Keratinocyte (primary cell): Measurements from ENCODE around the gene LY6G5B.

Experiments used
- CTCF ChIP-seq, 3 experiments: IDR thresholded peaks in 1 of 3; conservative IDR thresholded peaks in 1 of 3; optimal IDR thresholded peaks in 1 of 3; 2 replicates in 2 of 3; 3 replicates in 1 of 3; pipeline versions ENCODE3 to v1.5.1; 2011; ENCODE audit warnings: low read length in 3 of 3, mild to moderate bottlenecking in 3 of 3, moderate library complexity in 2 of 3, control low read depth in 1 of 3, inconsistent platforms in 1 of 3; ENCODE audit not compliant: insufficient read depth in 2 of 3; ENCODE audit errors: extremely low read depth in 1 of 3
- EZH2 ChIP-seq: IDR thresholded peaks from one replicate; pipeline ENCODE4 v1.6.1; 2012; ENCODE audit warnings: inconsistent platforms, mild to moderate bottlenecking, low read length, moderate library complexity

DNA sequence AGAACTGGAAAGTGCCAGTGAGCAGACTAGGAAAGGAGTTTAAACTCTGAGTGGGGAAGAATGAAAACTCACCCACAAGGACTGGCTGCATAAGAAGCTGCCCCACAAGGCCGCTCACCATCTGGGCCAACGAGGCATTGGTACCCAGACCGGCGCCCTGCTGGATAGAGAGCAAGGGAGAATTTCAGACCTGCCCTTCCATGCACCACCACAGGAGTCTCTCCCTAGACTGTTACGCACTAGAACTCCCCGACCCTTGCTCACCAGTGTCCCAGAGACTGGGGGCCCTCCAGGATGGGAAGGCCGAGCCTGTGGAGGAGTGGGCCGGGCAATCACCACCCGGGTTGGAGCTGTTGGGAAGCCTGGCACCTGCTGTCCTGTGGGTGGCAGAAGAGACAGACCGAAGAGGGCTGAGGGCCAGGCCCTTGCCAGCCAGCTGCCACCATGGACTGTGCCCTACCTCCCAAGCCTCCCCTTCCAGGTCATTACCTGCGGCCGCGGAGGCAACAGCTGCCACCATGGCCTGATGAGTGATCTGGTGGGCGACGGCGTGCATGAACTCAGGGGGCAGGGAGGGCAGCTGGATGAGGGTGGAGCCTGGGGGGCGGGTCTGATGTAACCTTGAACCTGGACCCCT lies 25.8 kb upstream of the LY6G5B start:
- TF ChIP-seq CTCF (optimal IDR thresholded peaks at IDR 0.05 in 1 of 3, IDR thresholded peaks at IDR 0.05 in 1 of 3, conservative IDR thresholded peaks at IDR 0.05 in 1 of 3; ENCODE audit: extremely low read depth in 1 of 3, insufficient read depth in 2 of 3, low read length in 3 of 3) (no peak), EZH2 (no peak)
